GM19468 (cell line): Measurements from ENCODE around the gene SGSH.

Experiments used
- ATAC-seq: cut with Tn5 transposase; IDR thresholded peaks from one replicate; pipeline ENCODE4 v1.9.1; 2021; ENCODE audit warnings: mild to moderate bottlenecking, moderate library complexity, moderate number of reproducible peaks; ENCODE audit not compliant: unreplicated experiment; ENCODE audit errors: extremely low read depth

The SGSH gene

DNA sequence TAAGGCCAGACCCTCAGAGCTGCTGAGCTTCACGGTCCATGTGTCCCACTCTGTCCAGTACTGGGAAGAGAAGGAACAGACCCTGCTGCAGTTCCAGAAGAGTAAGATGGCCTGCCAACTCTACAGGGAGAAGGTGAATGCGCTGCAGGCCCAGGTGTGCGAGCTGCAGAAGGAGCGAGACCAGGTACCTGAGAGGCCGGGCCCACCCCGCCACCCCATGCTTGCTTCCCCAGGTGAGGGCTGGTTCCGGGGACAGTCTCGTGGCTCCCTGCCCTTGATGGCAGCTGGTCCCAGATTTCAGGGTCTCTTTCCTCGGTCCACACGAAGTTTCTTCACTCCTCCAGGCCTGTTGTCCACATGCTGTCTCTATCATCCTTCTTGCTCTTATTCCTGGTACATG is 29.4 kb downstream of the SGSH start:
- ATAC-seq, result no peak

DNA sequence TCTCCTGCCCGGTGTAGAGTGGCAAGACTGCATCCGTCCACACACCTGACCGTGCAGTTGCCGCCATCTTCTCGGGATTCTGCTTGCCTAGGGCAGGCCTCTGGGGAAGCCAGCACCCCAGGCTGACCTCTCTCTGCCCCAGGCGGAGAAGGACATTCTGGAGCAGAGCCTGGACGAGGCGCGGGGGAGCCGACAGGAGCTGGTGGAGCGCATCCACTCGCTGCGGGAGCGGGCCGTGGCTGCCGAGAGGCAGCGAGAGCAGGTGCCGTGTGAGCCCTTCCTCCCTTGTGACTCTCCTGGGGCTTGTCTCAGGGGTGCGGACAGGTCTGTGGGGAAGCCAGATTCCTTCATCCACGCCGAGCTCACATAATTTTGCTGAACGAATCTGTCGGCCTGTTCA is 30.5 kb downstream of the SGSH start:
- no peak for ATAC-seq

DNA sequence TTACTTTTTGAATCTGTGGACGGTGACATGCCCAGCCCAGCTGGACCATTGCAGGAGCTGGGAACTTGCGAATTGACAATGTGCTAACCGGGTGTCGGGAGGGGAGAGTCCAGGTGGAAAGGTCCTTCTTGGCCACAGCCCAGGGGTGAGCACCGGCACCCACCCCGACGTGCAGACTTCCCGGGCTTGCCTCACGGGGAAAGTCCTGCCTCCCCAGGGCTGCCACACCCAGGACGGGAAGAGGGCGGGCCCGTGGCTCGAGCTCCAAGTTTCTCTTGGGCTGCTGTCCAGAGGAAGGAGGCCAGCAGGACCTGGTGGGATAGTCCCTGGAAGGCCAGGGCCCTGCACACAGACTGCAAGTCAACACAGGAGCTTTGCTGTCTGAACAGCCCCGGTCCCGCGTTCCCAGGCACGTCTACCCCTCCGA is 32.6 kb downstream of the SGSH start:
- no peak for ATAC-seq

DNA sequence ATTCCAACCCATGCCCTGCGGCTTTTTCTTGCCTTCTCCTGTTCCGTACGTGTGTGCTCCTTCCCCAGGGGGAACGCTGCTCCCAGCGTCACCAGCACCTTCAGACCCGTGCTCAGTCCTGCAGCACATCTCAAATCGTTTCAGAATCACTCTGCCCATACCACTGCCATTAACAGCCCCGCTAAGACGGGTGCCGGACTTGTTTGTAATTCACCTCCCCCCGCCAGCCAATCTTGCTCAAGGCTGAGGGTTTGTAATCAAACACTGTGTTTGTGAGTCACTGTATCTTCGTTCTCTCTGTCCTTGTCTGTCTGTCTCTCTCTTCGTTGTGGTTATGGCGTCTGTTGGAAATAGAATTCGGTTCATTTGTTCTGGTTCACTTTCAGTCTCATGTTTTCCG is 33.0 kb downstream of the SGSH start:
- no peak for ATAC-seq

DNA sequence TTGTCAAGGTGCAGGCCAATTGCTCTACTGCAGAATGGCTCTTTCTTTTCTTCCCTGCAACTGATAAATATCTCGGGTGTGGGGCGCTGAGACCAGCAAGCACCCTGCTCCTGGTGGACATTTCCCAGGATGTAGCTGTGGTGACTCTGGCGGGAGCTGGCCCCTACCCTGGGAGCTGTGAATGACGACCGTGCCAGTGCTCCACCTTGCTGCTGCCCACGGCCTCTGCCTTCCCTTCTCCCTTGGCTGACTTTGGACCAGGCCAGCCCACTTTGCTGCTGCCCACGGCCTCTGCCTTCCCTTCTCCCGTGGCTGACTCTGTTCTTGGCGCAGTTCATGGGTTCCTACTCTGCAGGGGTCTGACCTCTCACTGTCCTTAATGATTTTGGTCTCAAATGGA is 34.2 kb downstream of the SGSH start:
- ATAC-seq, result no peak

DNA sequence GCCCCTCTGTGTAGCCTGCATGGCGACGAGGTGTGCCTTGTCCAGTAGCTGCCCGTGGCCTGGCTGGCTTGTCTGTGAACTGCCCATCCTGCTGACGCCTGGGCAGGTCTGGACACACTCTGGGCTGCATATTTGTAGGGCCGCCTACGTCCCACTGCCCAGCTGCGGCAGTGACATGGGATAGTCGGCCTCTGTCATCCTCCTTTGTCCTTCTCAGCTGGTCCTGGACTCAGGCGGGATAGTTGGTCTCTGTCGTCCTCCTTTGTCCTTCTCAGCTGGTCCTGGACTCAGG is 35.8 kb downstream of the SGSH start:
- no peak for ATAC-seq

DNA sequence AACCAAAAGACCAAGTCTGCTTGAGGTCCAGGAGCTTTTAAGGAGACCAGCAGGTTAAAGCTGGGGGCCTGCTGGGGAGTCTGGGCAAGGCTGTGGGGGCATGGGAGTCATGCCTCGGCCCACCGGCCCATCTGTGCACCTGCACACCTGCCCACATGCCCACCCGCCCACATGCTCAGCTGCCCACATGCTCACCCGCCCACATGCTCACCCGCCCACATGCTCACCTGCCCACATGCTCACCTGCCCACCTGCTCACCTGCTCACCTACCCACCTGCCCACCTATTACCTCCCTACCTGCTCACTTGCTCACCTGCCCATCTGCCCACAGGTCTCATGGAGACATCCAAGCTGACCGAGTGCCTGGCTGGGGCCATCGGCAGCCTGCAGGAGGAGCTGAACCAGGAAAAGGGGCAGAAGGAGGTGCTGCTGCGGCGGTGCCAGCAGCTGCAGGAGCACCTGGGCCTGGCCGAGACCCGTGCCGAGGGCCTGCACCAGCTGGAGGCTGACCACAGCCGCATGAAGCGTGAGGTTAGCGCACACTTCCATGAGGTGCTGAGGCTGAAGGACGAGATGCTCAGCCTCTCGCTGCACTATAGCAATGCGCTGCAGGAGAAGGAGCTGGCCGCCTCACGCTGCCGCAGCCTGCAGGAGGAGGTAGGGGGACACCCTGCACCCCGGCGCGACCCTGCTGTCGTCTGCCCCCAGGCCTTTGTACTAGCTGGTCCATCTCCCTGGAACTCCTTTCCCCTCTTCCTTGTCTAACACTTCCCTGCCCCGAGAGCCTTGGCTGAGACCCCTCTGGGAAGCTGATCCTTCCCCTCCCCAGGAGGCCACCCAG is 36.3 kb downstream of the SGSH start:
- no peak for ATAC-seq

DNA sequence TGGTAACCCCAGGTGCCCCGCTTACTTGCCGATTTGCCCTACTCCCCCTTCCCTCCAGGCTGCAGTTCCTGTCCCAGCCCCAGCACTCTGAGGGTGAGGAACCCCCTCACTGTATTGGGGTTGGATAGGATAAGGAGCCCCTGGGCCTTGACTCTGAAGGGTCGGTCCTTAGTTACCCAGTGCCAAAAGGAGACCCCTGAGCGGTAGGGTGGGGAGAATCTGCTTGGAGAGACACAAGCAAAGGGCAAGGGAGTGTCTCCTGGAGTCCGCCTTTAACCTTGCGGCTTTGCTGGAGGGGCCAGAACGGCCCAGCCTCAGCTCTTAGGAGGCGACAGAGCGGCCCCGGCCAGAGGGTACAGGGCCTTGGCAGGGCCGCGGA is 37.3 kb downstream of the SGSH start:
- ATAC-seq, result no peak

DNA sequence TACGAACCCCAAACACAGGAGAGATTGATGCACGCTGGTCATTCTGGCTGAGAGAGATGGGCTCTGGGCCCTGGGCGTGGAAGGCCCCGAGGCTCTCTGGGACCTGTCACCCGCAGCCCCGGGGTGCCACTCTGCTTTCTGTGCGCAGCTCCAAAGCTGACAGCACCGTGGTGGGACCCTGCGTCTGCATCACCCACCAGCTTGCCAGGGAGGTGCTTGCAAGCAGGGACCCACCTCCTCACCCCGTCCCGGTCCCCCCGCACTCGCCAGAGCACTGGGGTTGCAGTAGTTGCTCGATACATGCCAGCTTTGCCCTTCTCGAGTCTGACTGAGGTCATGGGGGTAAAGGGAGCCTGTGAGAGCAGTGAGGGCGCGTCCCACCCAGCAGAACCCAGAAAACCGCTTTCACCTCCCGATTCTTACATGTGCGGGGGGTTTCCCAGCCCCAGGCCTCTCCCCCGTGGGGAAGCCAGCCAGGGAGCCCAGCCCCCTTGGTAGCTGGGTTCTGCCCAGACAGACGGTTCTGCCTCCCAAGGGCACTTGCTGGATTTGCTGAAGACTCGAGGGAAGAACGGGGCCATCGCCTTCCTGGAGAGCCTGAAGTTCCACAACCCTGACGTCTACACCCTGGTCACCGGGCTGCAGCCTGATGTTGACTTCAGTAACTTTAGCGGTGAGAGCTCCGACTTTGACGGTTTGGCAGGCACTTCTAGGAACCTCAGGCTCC is 37.9 kb downstream of the SGSH start:
- ATAC-seq, result no peak

DNA sequence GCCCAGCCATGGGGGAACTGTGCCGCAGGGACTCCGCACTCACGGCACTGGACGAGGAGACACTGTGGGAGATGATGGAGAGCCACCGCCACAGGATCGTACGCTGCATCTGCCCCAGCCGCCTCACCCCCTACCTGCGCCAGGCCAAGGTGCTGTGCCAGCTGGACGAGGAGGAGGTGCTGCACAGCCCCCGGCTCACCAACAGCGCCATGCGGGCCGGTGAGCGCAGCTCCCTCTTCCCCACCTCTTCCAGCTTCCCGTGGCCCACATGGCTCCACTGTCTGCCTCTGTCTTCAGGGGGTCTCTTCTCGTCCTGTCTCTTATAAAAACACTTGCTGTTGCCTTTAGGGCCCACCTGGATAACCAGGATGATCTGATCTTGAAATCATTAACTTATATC is 38.7 kb downstream of the SGSH start:
- ATAC-seq, result no peak

DNA sequence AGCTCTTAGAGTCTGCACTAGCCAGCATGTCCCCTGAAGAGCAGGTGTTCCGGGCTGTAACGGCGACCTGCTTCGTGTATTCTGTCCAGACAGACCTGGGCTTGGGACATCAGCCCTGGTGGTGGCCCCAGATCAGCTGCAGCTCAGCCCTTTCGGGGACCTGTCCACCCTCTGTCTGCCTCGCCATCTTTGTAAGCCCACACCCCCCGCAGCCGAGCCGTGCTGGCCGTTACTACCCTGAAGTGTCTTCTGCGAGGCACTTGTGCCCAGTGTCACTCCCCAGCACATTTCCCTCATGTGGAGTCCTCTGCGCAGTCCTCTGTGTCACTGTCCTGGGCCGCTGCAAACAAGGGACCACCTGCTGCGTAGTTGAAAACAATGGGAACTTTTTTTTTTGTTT is 39.9 kb downstream of the SGSH start:
- no peak for ATAC-seq

DNA sequence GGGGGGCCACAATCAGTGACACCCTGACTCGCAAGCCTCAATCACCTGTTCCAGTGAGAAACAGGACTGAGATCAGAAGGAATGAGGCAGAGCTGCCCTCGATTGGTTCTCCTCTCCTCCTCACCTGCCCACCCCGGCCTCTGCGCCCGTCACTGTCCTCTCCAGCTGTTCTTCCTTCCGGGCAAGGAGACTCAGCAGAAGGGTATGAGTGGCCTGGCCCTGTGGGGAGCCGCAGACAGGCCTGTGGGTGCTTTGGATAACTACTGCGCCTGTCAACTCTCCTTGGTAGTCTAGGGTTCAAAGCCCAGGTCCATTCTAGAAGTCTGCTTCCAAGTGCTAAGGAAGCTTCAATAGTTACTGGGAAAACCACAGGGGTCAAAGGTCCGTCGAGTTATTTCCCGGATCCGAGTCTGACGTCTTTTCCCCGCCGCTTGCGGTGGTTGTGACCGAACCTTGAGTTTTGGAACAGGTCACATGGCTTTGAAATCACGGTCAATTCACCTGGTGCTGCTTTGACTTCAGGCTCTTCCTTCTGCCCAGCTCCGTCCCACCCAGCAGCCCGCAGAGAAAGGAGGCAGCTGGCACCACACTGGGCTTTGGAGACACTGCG is 42.0 kb downstream of the SGSH start:
- no peak for ATAC-seq

DNA sequence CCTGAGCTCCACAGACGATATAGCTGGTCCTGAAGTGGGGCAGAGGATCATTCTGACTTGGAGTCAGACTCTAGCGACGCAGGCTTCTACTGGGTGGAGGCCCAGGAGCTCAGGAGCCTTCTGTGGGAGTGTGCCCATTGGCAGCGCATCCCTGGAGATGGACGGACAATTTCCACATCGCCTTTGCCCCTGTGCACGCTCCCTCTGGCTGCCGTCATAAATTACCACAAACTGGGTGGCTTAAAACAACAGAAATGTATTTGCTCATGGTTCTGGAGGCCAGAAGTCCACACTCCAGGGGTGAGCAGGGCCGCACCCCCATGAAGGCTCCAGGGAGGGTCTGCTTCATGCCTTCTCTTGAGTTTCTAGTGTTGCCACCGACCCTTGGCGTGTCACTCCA is 43.4 kb downstream of the SGSH start:
- ATAC-seq, result no peak

DNA sequence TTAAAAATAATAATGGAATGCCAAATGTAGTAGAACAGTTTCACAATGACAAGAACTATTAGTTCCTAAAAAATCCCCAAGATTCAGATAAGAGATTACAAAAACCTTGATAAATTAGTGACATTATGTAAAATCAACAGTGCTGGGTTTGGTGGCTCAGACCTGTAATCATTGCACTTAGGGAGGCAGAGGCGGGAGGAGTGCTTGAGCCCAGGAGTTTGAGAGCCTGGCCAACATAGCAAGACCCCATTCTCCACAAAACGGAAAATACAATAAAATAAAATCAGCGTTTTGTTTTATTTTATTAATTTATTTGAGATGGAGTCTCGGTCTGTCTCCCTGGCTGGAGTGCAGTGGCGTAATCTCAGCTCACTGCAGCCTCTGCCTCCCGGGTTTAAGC is 46.2 kb downstream of the SGSH start:
- ATAC-seq, result no peak

DNA sequence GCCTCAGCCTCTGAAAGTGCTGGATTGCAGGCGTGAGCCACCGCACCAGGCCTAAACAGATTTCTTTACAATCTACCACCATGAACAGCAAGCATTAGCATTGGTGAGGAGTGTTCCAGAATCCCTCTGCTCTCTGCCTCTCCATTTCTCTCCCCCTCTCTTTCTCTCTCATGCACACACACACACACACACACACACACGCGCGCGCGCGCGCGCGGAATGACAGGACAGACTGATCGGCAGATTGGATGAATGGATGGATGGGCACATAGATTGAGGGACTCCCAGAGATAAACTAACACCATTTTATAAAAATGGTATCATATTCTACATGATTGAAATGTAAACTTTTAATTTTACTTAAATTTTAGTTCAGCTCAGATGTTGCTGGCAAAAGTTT is 47.0 kb downstream of the SGSH start:
- ATAC-seq, result no peak

DNA sequence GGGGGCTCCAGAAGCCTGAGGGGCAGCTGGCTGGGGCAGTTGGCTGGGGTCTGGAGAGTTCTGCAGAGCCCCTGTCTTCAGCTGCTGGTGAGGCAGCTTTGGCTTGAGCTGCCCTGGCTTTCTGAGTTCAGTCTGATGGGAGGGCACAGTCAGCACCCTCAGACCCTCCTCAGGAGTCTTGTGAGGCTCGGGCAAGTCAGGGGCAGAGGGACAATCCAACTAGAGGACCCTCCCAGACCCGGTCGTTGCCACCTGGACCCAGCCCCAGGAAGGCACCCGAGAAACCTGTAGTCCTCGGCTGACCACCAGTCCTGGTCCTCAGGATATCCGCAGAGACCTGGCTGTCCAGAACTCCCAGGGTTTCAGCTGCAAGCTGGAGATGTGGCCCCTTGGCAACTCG is 48.5 kb downstream of the SGSH start:
- no peak for ATAC-seq

DNA sequence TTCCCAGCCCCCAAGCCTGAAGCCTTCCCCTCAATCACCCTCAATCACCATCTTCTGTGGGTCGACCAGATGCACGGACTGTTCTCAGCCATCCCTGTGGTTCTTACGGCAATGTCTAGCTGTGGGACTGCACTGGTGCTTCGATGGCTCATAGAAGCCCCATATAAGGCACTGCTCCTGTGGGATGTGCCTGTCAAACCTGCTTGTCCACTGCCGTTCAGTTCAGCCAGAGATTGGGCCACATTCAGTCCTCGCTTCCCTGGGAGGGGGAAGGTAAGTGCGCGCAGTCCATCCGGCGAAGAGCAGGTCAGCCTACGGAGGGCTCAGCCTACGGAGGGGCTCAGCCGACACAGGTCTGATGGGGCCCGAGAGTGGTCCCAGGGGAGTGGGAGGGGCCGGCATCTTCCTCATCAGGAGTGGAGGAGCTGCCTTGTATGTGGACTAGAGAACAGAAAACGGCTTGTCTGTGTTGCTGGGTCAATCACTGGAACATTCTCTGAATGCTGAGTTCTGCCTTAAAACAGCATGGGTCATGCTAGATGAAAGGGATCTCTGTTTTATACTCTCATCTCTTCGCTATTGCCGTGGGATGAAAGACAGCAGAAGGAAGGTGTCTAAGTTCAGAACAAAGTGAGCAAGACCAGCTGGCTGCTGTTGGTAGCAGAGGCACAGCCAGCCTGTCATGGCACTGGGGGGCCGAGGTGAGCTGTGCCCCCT is 50.2 kb downstream of the SGSH start, which contains the start of gene CARD14:
Gene CARD14 (plus strand): TSS at position 247 of the 717 bp plus-strand sequence. CDS start 11,409 bp downstream, outside the sequence.
- ATAC-seq, result no peak

DNA sequence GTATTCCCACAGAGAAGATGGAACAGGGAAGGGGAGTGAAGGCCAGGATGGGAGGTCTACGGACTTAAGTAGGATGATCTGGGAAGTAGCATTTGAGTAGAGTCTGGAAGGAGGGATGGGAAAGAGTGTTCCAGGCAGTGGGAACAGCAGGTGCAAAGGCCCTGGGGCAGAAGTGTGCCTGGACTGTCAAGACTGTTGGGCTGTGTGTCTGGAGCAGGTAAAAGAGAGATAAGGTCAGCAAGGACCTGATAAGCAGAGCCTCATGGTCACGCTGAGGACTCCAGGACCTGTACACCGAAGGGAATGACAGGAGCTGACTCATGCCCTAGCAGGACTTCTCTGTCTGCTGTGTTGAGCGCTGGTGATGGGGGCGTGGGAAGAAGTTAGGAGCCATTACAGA is 51.0 kb downstream of the SGSH start:
- no peak for ATAC-seq

DNA sequence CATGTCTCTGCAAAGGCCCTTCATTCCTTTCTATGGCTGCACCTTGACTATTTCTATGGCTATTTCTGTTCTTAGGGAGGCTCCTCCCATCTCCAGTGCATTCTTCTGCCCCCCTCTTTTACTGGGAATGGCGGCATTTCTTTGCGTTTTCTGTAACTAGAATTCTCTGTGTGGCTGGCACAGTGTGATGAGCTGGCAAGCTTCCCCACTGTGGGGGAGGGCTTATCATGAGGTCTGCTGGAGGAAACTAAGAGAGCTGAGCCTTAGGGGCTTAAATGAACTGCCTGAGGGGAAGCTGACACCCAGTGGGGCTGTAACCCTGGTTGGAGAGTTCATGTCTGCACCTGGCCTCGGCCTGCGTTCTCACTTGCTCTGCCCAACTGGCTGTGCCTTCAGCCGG is 51.8 kb downstream of the SGSH start:
- no peak for ATAC-seq

DNA sequence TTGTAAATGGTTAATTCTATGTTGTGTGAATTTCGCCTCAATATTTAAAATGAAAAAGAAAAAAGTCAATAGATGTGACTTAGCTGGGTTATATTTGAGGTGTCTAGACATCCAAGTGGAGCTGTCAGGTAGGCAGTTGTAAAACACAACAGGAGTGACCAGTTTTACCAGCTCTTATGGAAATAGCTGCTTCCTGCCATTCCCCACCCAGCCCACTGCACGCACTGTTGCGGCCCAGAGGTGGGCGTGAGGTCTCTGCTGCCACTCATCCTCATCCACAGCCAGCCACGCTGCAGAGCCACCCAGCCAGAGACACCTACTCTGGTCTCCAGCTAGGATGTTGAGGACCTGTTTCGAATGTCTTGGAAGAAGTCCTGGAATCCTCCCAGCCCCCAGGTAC is 53.7 kb downstream of the SGSH start:
- no peak for ATAC-seq

DNA sequence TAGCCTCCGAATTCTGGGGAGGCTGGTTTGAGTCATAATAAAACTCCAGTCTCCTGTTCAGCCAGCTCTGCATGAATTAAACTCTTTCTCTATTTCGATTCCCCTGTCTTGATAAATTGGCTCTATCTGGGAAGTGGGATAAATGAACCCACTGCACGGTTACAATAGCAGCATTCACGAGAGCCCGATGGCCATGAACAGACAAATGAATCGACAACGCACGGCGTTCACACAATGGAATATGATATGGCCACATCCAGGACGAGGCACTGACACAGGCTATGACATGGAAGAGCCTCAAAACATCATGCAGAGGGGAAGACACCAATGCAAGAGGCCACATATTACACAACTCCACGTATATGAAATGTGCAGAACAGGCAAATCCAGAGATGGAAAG is 55.9 kb downstream of the SGSH start:
- no peak for ATAC-seq
